Stimulated activated CD8-positive, alpha-beta memory T cell treated with anti-CD3 and anti-CD28 coated beads, Interleukin-4, amount 100 ng/mL, for 48 hours (primary cell): ENCODE results near the gene POC1A.

Experiments
- DNase-seq: peaks from one replicate; pipeline ENCODE4 v3.0.0-alpha.2; 2020

POC1A gene

DNA sequence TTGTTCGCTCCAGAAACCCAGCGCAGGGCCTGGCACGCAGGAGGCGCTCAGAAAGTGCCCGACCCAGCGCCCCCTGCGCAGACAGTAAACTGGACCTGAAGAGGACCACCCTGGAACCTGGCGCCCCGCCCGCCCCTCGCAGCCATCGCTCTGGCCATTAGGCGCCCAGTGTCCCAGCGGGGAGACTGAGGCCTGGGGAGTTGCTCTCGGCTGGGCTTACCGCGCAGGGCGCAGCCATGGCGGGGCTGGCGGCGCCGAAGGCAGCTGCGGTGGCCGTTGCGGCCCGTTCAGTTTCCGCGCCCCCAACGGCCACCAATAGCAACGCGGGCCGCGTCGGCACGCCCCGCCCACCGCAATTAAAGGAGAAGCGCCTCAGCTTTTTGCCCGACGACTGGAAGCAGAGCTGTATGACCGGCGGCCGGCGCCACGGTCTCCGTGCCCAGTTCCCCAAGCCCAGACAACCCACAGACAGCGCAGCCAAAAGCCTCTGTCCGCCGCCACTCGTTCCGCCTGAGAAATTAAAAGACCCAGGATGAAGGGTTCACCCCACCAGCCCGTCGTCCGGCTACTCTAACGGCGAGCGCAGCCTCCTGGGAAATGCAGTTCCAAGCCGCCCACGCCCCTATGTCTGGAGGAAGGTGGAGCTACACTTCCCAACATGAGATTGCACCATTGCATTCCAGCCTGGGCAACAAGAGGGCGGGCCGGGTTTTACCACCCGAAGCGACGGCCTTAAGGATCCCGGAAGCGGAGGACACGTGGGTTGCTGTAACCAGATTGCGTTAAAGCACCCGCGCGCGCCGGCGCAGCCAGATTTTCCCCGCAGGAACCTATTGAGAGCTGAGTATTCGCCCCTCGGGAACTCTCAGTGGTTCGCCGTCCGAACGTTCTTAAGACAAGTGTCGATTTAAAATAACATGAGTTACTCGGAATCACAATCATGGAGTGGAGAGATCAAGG is at the start of gene POC1A:
Gene POC1A (minus strand): TSS at position 289 of the 960 bp plus-strand sequence. CDS start 51 bp downstream, at position 238.
- DNase-seq: peak; percentile 93

DNA sequence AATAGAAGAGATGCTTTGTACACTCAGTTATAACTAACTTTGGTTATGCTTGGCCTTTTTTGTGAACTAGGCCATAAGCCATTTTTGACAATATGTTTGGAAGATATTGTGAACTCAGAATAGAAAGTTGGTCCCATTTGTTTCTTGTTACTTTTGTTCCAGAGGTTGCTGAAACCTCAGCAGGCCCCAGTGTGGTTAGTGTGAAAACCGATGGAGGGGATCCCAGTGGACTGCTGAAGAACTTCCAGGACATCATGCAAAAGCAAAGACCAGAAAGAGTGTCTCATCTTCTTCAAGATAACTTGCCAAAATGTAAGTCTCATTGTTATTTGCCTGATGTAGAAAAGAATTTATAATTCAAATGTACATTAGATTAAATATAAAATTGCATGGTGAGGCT is 49.5 kb upstream of the POC1A start:
- DNase-seq: no peak

DNA sequence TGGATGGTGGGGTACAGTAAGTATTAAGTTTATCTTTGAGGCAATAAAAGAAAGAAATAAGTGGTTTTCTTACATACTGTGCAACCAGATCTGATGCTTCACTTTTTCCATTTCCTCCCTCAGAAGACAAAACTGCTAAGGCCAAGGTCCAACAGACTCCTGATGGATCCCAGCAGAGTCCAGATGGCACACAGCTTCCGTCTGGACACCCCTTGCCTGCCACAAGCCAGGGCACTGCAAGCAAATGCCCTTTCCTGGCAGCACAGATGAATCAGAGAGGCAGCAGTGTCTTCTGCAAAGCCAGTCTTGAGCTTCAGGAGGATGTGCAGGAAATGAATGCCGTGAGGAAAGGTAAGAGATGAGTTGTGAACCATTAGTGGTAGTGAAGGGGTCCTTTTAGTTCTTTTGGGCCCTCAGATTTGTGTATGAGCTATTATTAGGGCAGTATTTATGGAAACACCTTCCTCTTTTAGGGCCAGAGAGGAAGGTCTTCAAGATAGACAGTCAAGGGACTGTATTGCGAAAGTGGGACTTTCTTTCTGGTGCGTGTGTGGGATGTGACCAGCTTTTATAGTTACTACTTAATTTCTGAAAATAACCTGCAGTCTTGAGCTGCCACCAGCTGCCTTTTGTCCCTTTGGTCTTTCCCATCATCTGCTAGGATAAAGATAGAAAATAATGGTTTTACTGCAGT is 48.3 kb upstream of the POC1A start:
- DNase-seq: no peak

DNA sequence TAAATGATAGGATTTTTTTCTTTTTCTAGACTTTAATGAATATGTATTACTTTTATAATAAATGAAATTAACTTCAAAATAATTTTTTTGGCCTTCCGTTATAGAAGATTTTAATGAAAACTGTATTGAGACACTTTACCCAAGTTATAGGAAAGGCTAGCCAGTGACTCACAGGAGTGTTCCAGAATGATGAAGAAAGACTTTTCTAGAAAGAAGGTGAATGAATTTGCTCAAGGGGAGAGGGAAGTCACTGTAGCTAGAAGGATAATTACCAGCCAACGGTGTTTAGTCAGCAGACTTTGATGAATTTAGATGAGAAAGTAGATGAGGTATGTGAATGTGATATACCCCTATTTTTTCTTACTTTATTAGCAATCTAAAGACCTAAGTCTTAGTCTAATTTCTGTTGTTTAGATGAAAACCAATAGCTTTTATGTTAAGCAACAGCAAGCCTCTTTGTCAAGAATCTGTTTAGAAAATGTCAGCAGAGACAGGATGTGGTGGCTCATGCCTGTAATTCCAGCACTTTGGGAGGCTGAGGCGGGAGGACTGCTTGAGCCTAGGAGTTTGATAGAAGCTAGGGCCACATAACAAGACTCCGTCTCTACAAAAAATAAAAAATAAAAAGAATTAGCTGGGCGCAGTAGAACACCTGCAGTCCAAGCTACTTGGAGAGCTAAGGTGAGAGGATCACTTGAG is 46.9 kb upstream of the POC1A start:
- no peak for DNase-seq

DNA sequence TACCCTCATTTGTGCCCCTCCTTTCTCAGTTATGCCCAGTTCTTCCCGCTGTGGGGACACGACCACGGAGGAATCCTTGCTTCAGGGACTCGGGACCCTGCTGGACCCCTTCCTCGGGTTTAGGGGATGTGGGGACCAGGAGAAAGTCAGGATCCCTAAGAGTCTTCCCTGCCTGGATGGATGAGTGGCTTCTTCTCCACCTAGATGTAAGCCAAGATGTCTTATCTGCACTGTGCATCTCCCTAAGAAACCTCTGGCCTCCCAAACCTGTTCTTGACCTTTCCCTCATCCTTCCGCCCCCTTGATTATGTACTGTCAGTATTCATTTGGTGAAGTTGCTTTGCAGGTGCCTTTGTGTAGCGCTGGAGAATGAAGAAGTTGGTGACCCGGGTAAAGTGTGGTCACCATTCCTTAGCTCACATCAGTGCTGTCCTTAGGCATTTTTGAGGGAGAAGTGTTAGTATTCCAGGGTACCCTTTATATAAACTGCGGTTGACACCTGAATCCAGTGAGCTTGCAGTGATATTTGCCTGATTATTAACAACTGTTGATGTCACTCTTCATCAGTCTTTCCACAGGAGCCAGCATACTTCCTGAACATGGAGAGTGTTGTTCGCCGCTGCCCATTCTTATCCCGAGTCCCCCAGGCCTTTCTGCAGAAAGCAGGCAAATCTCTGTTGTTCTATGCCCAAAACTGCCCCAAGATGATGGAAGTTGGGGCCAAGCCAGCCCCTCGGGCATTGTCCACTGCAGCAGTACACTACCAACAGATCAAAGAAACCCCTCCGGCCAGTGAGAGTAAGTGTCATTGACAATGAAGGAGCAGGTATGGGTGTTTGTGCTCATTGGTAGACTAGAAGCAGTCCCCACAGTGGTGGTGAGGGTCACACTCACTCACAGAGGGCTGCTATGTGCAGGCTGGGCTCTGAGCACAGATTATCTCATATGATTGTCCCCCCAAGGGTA is 44.7 kb upstream of the POC1A start:
- no peak for DNase-seq

DNA sequence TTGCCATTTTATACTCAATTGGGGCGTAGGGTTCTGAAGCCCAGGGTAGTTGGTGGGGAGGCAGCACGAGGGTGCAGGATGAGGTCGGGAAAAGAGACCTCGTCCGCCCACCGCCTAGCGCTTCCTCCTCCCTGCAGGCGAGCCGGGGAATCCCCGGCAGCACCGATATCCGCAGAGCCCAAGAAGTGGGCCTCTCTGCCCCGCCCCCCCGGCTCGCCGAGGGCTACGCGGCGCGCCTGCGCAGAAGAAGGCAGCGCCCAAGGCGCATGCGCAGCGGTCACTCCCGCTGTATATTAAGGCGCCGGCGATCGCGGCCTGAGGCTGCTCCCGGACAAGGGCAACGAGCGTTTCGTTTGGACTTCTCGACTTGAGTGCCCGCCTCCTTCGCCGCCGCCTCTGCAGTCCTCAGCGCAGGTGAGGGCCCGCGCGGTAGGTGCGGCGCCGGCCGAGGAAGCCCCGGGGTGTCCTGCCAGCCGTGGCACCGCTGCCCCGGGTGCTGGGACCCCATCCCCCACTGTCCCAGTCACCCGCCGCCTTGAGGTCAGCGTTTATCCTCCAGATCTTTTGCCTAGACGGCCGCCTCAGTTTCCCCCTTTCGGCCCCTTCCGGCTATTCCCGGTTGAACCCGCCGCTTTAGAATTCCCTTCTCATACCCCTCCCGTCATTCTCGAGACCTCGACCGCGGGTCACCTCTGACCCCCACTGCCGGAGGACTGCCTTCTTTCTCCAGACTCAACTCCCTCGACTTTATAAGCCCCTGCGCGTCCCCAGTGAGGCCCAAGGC is 43.8 kb upstream of the POC1A start, which contains the start of gene ALAS1:
Gene ALAS1 (plus strand): TSS at position 319 of the 784 bp plus-strand sequence. CDS start 1,082 bp downstream, outside the sequence.
- DNase-seq: peak; percentile 97

DNA sequence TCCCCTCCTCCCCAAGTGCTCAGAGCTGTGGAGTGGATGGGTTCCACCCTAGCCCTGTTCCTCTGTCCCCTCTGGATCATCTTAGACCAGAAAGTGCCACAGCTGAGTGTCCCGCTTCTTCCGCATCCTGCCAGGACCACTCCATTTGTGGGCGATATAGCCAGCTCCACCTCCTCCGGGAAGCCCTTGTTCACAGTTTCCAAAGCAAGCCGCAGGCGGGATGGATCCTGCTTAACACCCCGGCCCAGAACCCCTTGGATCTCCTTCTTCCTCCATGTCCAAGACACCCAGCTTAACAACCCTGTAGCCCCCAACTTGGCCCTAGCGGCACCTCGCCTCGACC is 43.2 kb upstream of the POC1A start:
- DNase-seq: no peak

DNA sequence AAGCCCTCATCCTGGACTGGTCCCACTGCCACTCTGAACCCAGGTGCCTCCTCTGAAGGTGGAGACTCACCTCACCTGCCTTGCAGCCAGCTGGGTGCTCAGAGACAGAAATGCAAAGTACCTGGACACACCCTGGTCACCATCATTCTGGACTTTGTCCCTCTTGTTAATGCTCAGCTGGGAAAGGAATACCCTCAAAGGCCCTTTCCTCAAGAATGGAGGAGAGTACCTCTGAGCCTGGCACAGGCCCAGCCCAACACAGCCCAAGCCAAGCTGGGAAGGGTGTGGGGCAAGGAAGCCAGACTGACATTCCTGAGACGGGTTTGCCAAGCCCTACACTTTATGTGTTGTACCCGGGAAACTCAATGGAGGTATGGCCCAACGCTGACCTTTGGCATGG is 42.8 kb upstream of the POC1A start:
- DNase-seq: no peak

DNA sequence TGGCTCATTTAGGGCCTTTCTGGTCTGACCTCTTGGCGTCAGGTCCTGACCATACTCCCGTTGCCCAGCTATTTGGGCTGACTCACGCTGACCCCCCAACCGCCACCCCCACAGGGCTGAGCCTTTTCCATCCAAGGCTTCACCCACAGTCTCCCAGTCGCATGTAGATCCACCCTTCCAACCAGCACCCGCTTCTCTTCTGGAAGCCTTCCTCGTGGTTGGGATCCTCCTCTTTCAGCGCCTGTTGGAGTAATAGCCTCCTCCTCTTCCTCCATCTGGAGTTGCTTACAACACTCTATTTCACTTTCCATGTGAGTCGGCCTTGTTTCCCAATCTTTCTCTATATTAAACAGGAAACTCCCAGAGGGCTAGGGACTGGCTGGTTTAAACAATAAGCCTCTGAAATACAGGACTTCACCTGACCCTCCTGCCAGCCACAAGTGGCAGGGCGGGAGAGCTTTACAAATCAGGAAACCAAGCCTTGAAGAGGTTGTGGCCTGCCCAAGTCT is 41.7 kb upstream of the POC1A start:
- no peak for DNase-seq

DNA sequence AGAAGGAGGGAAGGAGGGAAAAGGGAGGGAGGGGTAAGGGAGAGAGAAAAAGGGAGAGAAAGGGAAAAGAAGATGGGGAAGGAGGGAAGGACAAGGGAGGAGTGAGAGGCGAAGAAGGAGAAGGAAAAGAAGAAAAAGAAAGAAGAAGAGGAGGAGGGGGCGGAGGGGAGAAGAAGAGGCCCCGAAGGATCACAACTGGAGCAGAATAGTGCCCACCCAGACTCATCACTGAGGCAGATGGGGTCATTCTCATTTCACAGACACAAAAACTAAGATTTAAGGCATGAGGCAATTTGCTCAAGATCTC is 41.0 kb upstream of the POC1A start:
- DNase-seq: no peak

DNA sequence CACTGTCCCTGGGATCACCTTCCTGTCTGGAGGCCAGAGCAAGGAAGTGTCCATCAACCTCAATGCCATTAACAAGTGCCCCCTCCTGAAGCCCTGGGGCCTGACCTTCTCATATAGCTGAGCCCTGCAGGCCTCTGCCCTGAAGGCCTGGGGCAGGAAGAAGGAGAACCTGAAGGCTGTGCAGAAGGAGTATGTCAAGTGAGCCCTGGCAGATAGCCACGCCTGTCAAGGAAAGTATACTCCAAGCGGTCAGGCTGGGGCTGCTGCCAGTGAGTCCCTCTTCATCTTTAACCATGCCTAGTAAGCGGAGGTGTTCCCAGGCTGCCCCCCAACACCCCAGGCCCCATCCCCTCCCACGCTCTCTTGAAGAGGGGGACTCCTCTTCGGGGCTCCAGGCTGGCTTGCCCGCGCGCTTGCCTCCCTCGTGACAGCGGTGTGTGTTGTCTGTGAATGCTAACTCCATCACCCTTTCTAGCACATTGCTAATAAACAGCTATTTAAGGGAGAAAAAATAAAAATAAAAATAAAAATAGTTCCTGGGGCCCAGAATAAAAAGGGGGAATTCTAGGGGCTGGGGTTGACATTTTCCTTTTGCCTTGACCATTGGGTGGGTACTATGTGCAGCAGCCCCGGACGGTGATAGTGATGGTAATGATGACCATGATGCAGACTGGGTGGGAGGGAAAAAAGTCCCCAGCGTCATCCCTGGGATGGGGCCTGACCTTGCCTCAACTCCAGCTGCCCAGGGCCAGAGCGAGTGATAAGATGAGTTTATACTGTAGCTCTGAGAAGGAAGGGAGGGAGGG is 40.5 kb upstream of the POC1A start:
- DNase-seq: no peak

DNA sequence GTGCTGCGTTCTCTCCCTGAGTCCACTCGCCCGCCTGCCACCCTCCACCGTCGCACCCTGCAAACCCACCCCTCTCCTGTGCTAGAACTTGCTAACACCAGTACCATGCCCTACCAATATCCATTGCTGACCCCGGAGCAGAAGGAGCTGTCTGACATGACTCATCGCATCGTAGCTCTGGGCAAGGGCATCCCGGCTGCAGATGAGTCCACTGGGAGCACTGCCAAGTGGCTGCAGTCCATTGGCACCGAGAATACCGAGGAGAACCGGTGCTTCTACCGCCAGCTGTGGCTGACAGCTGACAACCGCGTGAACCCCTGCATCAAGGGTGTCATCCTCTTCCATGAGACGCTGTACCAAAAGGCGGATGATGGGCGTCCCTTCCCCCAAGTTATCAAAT is 38.8 kb upstream of the POC1A start:
- no peak for DNase-seq

DNA sequence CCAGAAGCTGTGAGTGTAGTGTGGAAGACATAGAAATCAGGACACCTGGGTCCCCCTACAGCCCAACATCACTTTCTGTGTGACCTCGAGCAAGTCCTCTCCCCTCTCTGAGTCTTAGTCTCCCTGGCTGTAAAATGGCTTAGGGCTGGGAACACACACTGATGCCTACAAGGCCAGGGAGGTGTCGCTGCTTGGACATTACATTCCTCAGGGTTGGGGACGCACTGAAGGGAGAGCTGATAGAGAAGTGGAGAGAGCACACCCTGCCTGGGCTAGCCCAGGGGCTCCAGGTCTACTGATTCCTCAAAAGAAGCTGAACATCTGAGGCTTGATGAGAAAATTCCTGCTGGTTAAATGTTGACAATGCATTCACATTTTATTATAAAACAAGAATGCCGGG is 37.4 kb upstream of the POC1A start:
- DNase-seq: no peak

DNA sequence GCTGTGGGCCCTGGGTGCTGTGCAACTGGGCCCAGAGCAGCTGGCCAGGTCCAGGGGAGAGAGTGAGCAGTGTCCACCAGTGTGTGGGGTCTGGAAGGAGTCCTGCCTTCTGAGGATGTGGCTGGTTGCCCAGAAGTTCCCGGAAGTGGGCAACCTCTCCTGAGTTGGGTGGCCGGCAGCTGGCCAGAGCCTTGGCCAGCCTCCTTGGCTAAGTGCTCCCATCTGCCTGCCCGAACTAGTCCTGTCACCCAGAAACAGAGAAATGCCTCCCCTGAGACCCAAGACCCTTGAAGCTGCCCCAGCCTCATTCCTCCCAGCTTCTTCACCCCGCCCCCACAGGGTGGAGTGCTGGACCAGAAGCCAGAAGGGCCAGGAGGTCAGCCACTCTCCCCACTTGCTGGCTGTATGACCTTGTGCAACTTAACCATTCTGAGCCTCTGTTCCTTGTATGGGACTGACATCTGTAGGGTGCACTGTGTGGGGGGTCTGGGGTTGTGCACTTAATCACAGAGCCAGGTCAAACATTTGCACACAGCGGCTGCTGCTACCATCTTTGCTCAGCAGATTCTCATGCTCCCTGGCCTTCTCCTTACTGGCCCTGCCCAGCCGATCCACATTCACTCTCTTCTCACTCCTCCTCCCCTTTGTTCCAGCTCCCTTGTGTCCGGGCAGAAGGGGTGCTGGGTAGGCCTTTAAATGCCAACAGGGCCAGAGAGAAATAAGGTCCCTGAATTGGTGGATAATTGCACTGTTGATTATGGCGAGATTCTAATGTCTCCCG is 36.3 kb upstream of the POC1A start:
- no peak for DNase-seq

DNA sequence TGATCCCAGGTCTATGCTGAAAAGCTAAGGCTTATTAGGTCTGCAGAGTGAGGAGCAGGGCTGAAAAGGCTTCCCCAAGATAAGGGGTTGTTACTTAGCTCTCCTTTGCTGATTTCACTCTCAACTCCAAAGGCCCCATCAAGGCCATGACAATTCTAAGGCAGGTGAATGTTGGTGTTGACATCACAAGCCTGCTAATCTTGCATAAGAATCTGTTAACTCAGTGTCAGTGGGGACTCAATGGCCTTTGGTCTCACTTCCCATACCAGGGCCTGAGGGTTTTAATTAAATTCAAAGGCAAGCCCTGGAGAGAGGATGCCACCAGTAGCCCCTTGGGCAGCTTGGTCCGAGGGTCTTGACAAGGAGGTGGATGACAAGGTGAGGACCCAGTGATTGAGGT is 34.3 kb upstream of the POC1A start:
- DNase-seq: no peak

DNA sequence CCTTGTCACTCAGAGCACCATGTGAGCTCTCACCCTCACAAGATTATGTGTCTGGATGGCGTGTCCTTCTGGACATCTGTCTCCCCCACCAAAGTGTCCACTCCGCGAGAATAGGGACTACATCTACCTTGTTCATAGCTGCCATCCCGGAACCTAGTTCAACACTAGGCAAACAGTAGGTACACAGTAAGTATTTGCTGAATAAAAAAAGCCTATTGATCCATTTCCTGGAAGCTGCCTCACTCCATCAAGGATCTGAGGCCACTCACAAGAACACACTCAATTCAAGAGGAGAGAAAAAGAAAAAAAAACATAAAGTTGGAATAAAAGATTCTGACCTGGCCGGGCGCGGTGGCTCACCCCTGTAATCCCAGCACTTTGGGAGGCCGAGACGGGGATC is 32.5 kb upstream of the POC1A start:
- no peak for DNase-seq

DNA sequence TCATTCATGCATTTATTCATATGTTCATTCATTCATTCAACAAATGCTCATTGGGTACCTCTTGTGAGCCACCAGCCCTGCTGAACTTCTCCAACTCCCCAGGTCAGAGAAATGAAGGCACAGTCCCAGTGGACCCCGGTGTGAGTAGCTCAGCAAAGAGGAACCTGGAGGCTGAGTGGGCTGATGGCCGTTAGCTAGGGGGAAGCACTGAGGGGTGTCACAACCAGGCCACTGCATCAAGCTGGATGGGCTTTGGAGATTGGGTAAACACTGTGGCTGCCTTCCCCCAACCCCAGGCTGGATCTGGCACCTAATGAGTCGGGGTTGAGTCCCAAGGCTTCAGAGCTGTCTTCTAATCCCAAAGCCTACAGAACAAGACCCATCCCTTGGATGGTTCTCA is 31.6 kb upstream of the POC1A start:
- no peak for DNase-seq

DNA sequence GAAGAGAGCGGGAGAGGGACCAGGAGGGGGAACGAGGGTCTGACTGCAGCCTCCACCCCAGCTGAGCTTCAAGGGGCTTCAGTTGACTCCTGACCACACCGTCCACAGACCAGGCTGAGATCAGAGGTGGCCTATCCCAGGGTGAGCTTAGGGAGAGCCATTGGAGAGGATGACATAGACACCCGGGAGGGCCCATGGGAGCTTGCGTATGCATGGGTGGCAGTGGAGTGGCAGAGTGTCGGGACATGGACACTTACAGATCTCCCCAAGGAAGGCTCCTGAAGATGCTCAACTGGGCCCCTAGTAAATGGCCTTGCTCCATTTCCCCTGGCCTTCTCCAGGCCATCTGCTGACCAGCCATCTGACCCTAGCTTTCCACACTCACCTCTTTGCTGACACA is 31.1 kb upstream of the POC1A start:
- DNase-seq: no peak

DNA sequence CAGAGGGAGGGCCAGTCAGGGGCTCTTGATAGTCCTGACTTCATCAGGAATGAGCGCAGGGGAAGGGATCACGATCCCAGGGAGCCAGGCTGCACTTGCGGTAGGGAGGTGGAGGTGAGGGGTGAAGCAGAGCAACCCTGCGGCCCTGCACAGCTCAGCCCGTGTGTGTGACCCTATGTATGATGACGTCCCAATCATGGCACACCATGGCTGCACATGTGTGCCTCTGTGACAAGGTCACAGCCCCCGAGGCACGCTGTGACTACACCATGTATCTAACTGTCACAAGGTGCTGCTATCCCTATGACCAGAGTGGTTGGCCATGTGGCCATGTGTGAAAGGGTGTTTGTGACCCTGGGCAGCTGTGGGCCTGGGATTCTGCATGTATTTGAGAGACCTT is 30.5 kb upstream of the POC1A start:
- DNase-seq: no peak
